ENCODE data around the gene MYO5A.

DNA sequence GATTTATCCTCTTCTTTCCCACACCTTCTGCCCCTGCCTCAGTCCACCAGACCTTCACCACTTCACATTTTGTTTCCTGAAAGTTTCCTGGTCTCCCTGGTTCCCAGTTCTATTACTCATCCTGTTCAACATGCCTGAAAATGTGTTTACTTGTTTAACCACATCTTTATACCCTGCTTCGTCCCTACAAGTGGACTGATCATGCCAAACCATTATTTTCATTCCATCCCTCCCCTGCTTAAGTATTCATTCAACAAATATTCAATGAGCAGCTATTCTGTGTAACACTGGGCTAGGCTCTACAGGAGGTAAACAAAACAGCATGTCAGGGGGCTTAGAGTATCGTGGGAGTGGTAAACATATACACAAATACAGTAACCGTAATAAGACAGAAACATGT lies 5.5 kb downstream of the MYO5A start:
- TF ChIP-seq CTCF (IDR thresholded peaks at IDR 0.05), result no peak
- no peak for TF ChIP-seq POLR2A (IDR thresholded peaks at IDR 0.05)
